ENCODE measurements around the gene TFCP2L1.
"Not testable (repeated sequence)": the region's sequence is repeated elsewhere in the genome, so short reads cannot be mapped to it uniquely, and the experiment has no call there.

TFCP2L1 gene

GRCh38 chr2:121284463-121285449, at the start of gene TFCP2L1:
Gene TFCP2L1, minus strand, starts transcription at chr2:121285202. Its CDS starts 93 bp downstream, at chr2:121285109.
- peak within 1 kb of the TSS; percentile 64 for H3K4me3 ChIP-seq (ENCODE audit: low read depth, low read length)
- no peak within 1 kb of the TSS; the same call in 1 of the 2 replicates for H3K9ac ChIP-seq (ENCODE audit: low read depth, low read length)
- no peaks in the 10 kb centered on the region for H3K9me3 ChIP-seq (ENCODE audit: control insufficient read depth, insufficient read depth, low read length)

GRCh38 chr2:121333834-121334558, 49.0 kb upstream of the TFCP2L1 start:
- no peaks in the 10 kb centered on the region for H3K9me3 ChIP-seq (ENCODE audit: control insufficient read depth, insufficient read depth, low read length)
- no peak overlapping the region for H3K9ac ChIP-seq (ENCODE audit: low read depth, low read length)
- H3K4me1 ChIP-seq (ENCODE audit: control insufficient read depth, insufficient read depth, low read length): peaks cover 18% of the 10 kb centered on the region
- H3K36me3 ChIP-seq (ENCODE audit: control insufficient read depth, insufficient read depth, low read length): no peaks in the 10 kb centered on the region
- H3K4me3 ChIP-seq (ENCODE audit: low read depth, low read length): no peak overlapping the region
- no peaks in the 10 kb centered on the region for H3K27me3 ChIP-seq (ENCODE audit: control insufficient read depth, insufficient read depth, low read length)
- H3K27ac ChIP-seq (ENCODE audit: low read depth, low read length): no peak overlapping the region

More at GRCh38 chr2:121284463-121285449, at the start of gene TFCP2L1:
- Histone ChIP-seq H3K4me1 (ENCODE audit: control insufficient read depth, insufficient read depth, low read length) (peaks cover 4% of the 10 kb centered on the region; the same call in 1 of the 2 replicates), H3K27ac (ENCODE audit: low read depth, low read length) (no peak within 1 kb of the TSS), H3K27me3 (ENCODE audit: control insufficient read depth, insufficient read depth, low read length) (peaks cover 38% of the 10 kb centered on the region), H3K36me3 (ENCODE audit: control insufficient read depth, insufficient read depth, low read length) (no peaks in the 10 kb centered on the region)

GRCh38 chr2:121333231-121333630, 48.2 kb upstream of the TFCP2L1 start:
- no peak overlapping the region for H3K27ac ChIP-seq (ENCODE audit: low read depth, low read length)
- no peaks in the 10 kb centered on the region for H3K9me3 ChIP-seq (ENCODE audit: control insufficient read depth, insufficient read depth, low read length)
- H3K4me1 ChIP-seq (ENCODE audit: control insufficient read depth, insufficient read depth, low read length): peaks cover 18% of the 10 kb centered on the region
- H3K27me3 ChIP-seq (ENCODE audit: control insufficient read depth, insufficient read depth, low read length): no peaks in the 10 kb centered on the region
- H3K9ac ChIP-seq (ENCODE audit: low read depth, low read length): no peak overlapping the region
- H3K4me3 ChIP-seq (ENCODE audit: low read depth, low read length): no peak overlapping the region
- H3K36me3 ChIP-seq (ENCODE audit: control insufficient read depth, insufficient read depth, low read length): no peaks in the 10 kb centered on the region

- not testable (repeated sequence) for H3K9ac ChIP-seq (ENCODE audit: low read depth, low read length); H3K4me3 ChIP-seq (ENCODE audit: low read depth, low read length); H3K9me3 ChIP-seq (ENCODE audit: control insufficient read depth, insufficient read depth, low read length); H3K27ac ChIP-seq (ENCODE audit: low read depth, low read length); H3K27me3 ChIP-seq (ENCODE audit: control insufficient read depth, insufficient read depth, low read length); H3K36me3 ChIP-seq (ENCODE audit: control insufficient read depth, insufficient read depth, low read length)
- H3K4me1 ChIP-seq (ENCODE audit: control insufficient read depth, insufficient read depth, low read length): peaks cover 12% of the 10 kb centered on the region
Observed at GRCh38 chr2:121331324-121331723, 46.3 kb upstream of the TFCP2L1 start.

- Histone ChIP-seq H3K9me3 (ENCODE audit: control insufficient read depth, insufficient read depth, low read length) (no peaks in the 10 kb centered on the region), H3K27me3 (ENCODE audit: control insufficient read depth, insufficient read depth, low read length) (no peaks in the 10 kb centered on the region), H3K27ac (ENCODE audit: low read depth, low read length) (no peak overlapping the region), H3K4me3 (ENCODE audit: low read depth, low read length) (no peak overlapping the region), H3K4me1 (ENCODE audit: control insufficient read depth, insufficient read depth, low read length) (peaks cover 8% of the 10 kb centered on the region), H3K9ac (ENCODE audit: low read depth, low read length) (no peak overlapping the region), H3K36me3 (ENCODE audit: control insufficient read depth, insufficient read depth, low read length) (no peaks in the 10 kb centered on the region)
Observed at GRCh38 chr2:121330921-121331320, 45.9 kb upstream of the TFCP2L1 start.

- no peaks in the 10 kb centered on the region for H3K4me1 ChIP-seq (ENCODE audit: control insufficient read depth, insufficient read depth, low read length)
- no peak overlapping the region for H3K4me3 ChIP-seq (ENCODE audit: low read depth, low read length)
- H3K36me3 ChIP-seq (ENCODE audit: control insufficient read depth, insufficient read depth, low read length): no peaks in the 10 kb centered on the region
- no peaks in the 10 kb centered on the region for H3K27me3 ChIP-seq (ENCODE audit: control insufficient read depth, insufficient read depth, low read length)
- no peak overlapping the region for H3K27ac ChIP-seq (ENCODE audit: low read depth, low read length)
- H3K9ac ChIP-seq (ENCODE audit: low read depth, low read length): no peak overlapping the region
- H3K9me3 ChIP-seq (ENCODE audit: control insufficient read depth, insufficient read depth, low read length): no peaks in the 10 kb centered on the region
Observed at GRCh38 chr2:121329786-121330185, 44.8 kb upstream of the TFCP2L1 start.

GRCh38 chr2:121326628-121327027, 41.6 kb upstream of the TFCP2L1 start:
- Histone ChIP-seq H3K9me3 (ENCODE audit: control insufficient read depth, insufficient read depth, low read length) (no peaks in the 10 kb centered on the region), H3K9ac (ENCODE audit: low read depth, low read length) (no peak overlapping the region), H3K4me1 (ENCODE audit: control insufficient read depth, insufficient read depth, low read length) (no peaks in the 10 kb centered on the region), H3K36me3 (ENCODE audit: control insufficient read depth, insufficient read depth, low read length) (no peaks in the 10 kb centered on the region), H3K27me3 (ENCODE audit: control insufficient read depth, insufficient read depth, low read length) (no peaks in the 10 kb centered on the region), H3K4me3 (ENCODE audit: low read depth, low read length) (no peak overlapping the region), H3K27ac (ENCODE audit: low read depth, low read length) (no peak overlapping the region)

GRCh38 chr2:121324601-121325000, 39.6 kb upstream of the TFCP2L1 start:
- H3K27me3 ChIP-seq (ENCODE audit: control insufficient read depth, insufficient read depth, low read length): no peaks in the 10 kb centered on the region

GRCh38 chr2:121321476-121321875, 36.5 kb upstream of the TFCP2L1 start:
- Histone ChIP-seq H3K27me3 (ENCODE audit: control insufficient read depth, insufficient read depth, low read length) (no peaks in the 10 kb centered on the region), H3K4me1 (ENCODE audit: control insufficient read depth, insufficient read depth, low read length) (no peaks in the 10 kb centered on the region), H3K27ac (ENCODE audit: low read depth, low read length) (no peak overlapping the region)

More at GRCh38 chr2:121324601-121325000, 39.6 kb upstream of the TFCP2L1 start:
- H3K27ac ChIP-seq (ENCODE audit: low read depth, low read length): no peak overlapping the region
- H3K4me1 ChIP-seq (ENCODE audit: control insufficient read depth, insufficient read depth, low read length): no peaks in the 10 kb centered on the region
- no peaks in the 10 kb centered on the region for H3K9me3 ChIP-seq (ENCODE audit: control insufficient read depth, insufficient read depth, low read length)
- no peaks in the 10 kb centered on the region for H3K36me3 ChIP-seq (ENCODE audit: control insufficient read depth, insufficient read depth, low read length)
- H3K9ac ChIP-seq (ENCODE audit: low read depth, low read length): no peak overlapping the region
- no peak overlapping the region for H3K4me3 ChIP-seq (ENCODE audit: low read depth, low read length)

GRCh38 chr2:121319941-121320340, 34.9 kb upstream of the TFCP2L1 start:
- H3K27me3 ChIP-seq (ENCODE audit: control insufficient read depth, insufficient read depth, low read length): no peaks in the 10 kb centered on the region
- no peaks in the 10 kb centered on the region for H3K4me1 ChIP-seq (ENCODE audit: control insufficient read depth, insufficient read depth, low read length)
- H3K27ac ChIP-seq (ENCODE audit: low read depth, low read length): no peak overlapping the region
- H3K9ac ChIP-seq (ENCODE audit: low read depth, low read length): no peak overlapping the region
- H3K9me3 ChIP-seq (ENCODE audit: control insufficient read depth, insufficient read depth, low read length): no peaks in the 10 kb centered on the region
- H3K36me3 ChIP-seq (ENCODE audit: control insufficient read depth, insufficient read depth, low read length): no peaks in the 10 kb centered on the region
- no peak overlapping the region for H3K4me3 ChIP-seq (ENCODE audit: low read depth, low read length)

More at GRCh38 chr2:121321476-121321875, 36.5 kb upstream of the TFCP2L1 start:
- Histone ChIP-seq H3K4me3 (ENCODE audit: low read depth, low read length) (no peak overlapping the region), H3K9me3 (ENCODE audit: control insufficient read depth, insufficient read depth, low read length) (no peaks in the 10 kb centered on the region), H3K36me3 (ENCODE audit: control insufficient read depth, insufficient read depth, low read length) (no peaks in the 10 kb centered on the region), H3K9ac (ENCODE audit: low read depth, low read length) (no peak overlapping the region)

- Histone ChIP-seq H3K9me3 (ENCODE audit: control insufficient read depth, insufficient read depth, low read length) (no peaks in the 10 kb centered on the region), H3K36me3 (ENCODE audit: control insufficient read depth, insufficient read depth, low read length) (no peaks in the 10 kb centered on the region), H3K27ac (ENCODE audit: low read depth, low read length) (no peak overlapping the region), H3K9ac (ENCODE audit: low read depth, low read length) (no peak overlapping the region), H3K4me1 (ENCODE audit: control insufficient read depth, insufficient read depth, low read length) (no peaks in the 10 kb centered on the region), H3K4me3 (ENCODE audit: low read depth, low read length) (no peak overlapping the region), H3K27me3 (ENCODE audit: control insufficient read depth, insufficient read depth, low read length) (no peaks in the 10 kb centered on the region)
Observed at GRCh38 chr2:121316986-121317385, 32.0 kb upstream of the TFCP2L1 start.

Measured in HUES48 (cell line).